Right cardiac atrium (tissue), 5 donors: ENCODE measurements around the gene KIF12. TPM values are rescaled to one million over a fixed set of nuclear protein-coding genes. Genes with fewer than 3 reads are reported as not detected.

Experiments used
- ATAC-seq, 2 donors: fragments of 200-7000 bp; cut with Tn5 transposase; one replicate each; pipeline versions ENCODE4 v1.8.0 to v1.9.1; 2020; ENCODE audit warnings: moderate library complexity in 2 of 2, mild to moderate bottlenecking in 1 of 2
- DNase-seq, 3 donors: peaks; one replicate each; pipeline ENCODE4 v3.0.0-alpha.2; 2020
- H3K27ac ChIP-seq: one replicate; pipeline ENCODE4 v1.5.1; 2013; ENCODE audit warnings: mild to moderate bottlenecking, low read length, control low read depth, moderate library complexity
- H3K27me3 ChIP-seq: one replicate; pipeline ENCODE4 v1.6.1; 2013; ENCODE audit not compliant: control insufficient read depth, insufficient read depth
- H3K4me1 ChIP-seq: one replicate; pipeline ENCODE4 v1.6.1; 2013; ENCODE audit warnings: low read length; ENCODE audit not compliant: control insufficient read depth, insufficient read depth
- H3K4me3 ChIP-seq: one replicate; pipeline ENCODE4 v1.5.1; 2013; ENCODE audit warnings: low read length, control low read depth
- H3K9me3 ChIP-seq: one replicate; pipeline ENCODE4 v1.6.1; 2013; ENCODE audit warnings: low read length; ENCODE audit not compliant: control insufficient read depth
- WGBS: extraction: QIAGEN DNeasy Blood & Tissue Kit; methylation state at CpG from one replicate; pipeline ENCODE4 v1.1.7; 2013; 5-methylcytosine and 5-hydroxymethylcytosine counted together
- intact Hi-C, 4 donors: fragments of 100-400 bp; cut with DNase I; formaldehyde crosslinking; loops; one replicate each; pipeline versions ENCODE4 v1.11.0 to v1.14.0; 2022 to 2023
- polyA plus RNA-seq: library from polyadenylated mRNA; stranded (reverse); fragments of 200-250 nt; gene quantifications from one replicate; pipeline ENCODE4 v1.2.3, GENCODE V29; 2013
- total RNA-seq, 4 donors: library from RNA; stranded (reverse); fragmentation: NEBNext Ultra II Directional; extraction: Animal tissue kit (Norgen Biotek cat#: 25700); gene quantifications; one replicate each; pipeline ENCODE4 v1.2.1, GENCODE V29; 2021
- donor health status: healthy with polysubstance abuse.
- donor health status: DM: no; HTN: yes; CAD: no.
- donor health status: DM: no; HTN: no; CAD: no.
- donor health status: DM: no; HTN: yes; CAD: no; lungs with severe emphysema.
- donor health status: DM: yes; HTN: yes; CAD: no.

Gene KIF12
- total and polyA plus RNA-seq, 5 donors, result 0.11 to 0.44 (median 0.23) TPM; not detected in 2

- DNase-seq (no peak), ATAC-seq (no peak)
- Histone ChIP-seq H3K27ac (no peak overlapping the region), H3K9me3 (no peaks in the 10 kb centered on the region), H3K27me3 (no peaks in the 10 kb centered on the region), H3K4me1 (peaks cover 6% of the 10 kb centered on the region), H3K4me3 (no peak overlapping the region)
- 61% methylated on average over 4 of the region's 4 CpGs for WGBS
- intact Hi-C loops, result no loop called here
Observed at GRCh38 chr9:114075602-114076001, 23.5 kb downstream of the KIF12 start.

GRCh38 chr9:114072184-114073140 is 26.6 kb downstream of the KIF12 start:
- no peaks in the 10 kb centered on the region for H3K27me3 ChIP-seq
- H3K4me1 ChIP-seq, result peaks cover 6% of the 10 kb centered on the region
- intact Hi-C loops, result no loop called here
- H3K9me3 ChIP-seq, result no peaks in the 10 kb centered on the region
- H3K27ac ChIP-seq, result no peak overlapping the region
- ATAC-seq, result peak; percentile 84 to 91
- peak; percentile 75 to 91 (median 85) for DNase-seq
- no peak overlapping the region for H3K4me3 ChIP-seq
- whole genome bisulfite sequencing, result 50% methylated on average over 14 of the region's 14 CpGs

GRCh38 chr9:114071197-114071795 is 27.8 kb downstream of the KIF12 start:
- DNase-seq (peak in 1 of 3 donors; percentile 30), ATAC-seq (no peak)
- H3K4me3 ChIP-seq, result no peak overlapping the region
- intact Hi-C loops, result no loop called here
- H3K27ac ChIP-seq, result no peak overlapping the region
- H3K9me3 ChIP-seq, result no peaks in the 10 kb centered on the region
- 86% methylated on average over 7 of the region's 7 CpGs for WGBS
- H3K4me1 ChIP-seq, result peaks cover 6% of the 10 kb centered on the region
- H3K27me3 ChIP-seq, result no peaks in the 10 kb centered on the region

GRCh38 chr9:114070188-114071103 is 28.6 kb downstream of the KIF12 start:
- Histone ChIP-seq H3K4me1 (peaks cover 6% of the 10 kb centered on the region), H3K4me3 (no peak overlapping the region), H3K27ac (no peak overlapping the region), H3K9me3 (no peaks in the 10 kb centered on the region), H3K27me3 (no peaks in the 10 kb centered on the region)
- ATAC-seq (peak in 1 of 2 donors; percentile 14), DNase-seq (peak in 1 of 3 donors; percentile 49)
- intact Hi-C loops, result no loop called here
- 94% methylated on average over 17 of the region's 17 CpGs for WGBS

- Histone ChIP-seq H3K4me3 (no peak overlapping the region), H3K27ac (no peak overlapping the region), H3K27me3 (no peaks in the 10 kb centered on the region), H3K4me1 (peaks cover 6% of the 10 kb centered on the region), H3K9me3 (no peaks in the 10 kb centered on the region)
- intact Hi-C loops, result no loop called here
- no peak for ATAC-seq
- no peak for DNase-seq
- WGBS, result 90% methylated on average over 9 of the region's 9 CpGs
Observed at GRCh38 chr9:114069476-114070187, 29.5 kb downstream of the KIF12 start.

- Histone ChIP-seq H3K4me3 (no peak overlapping the region), H3K27me3 (no peaks in the 10 kb centered on the region), H3K9me3 (no peaks in the 10 kb centered on the region), H3K4me1 (no peaks in the 10 kb centered on the region), H3K27ac (no peak overlapping the region)
- 89% methylated on average over 8 of the region's 8 CpGs for WGBS
- ATAC-seq (no peak), DNase-seq (no peak)
- intact Hi-C loops, result no loop called here
Observed at GRCh38 chr9:114065304-114065703, 33.8 kb downstream of the KIF12 start.

- DNase-seq (no peak), ATAC-seq (no peak)
- Histone ChIP-seq H3K27me3 (no peaks in the 10 kb centered on the region), H3K4me1 (peaks cover 2% of the 10 kb centered on the region), H3K4me3 (no peak overlapping the region), H3K9me3 (no peaks in the 10 kb centered on the region), H3K27ac (no peak overlapping the region)
- intact Hi-C loops, result no loop called here
- WGBS, result 61% methylated on average over 4 of the region's 4 CpGs
Observed at GRCh38 chr9:114061830-114062474, 37.1 kb downstream of the KIF12 start.

GRCh38 chr9:114061292-114061691 is 37.8 kb downstream of the KIF12 start:
- ATAC-seq, result no peak
- no peaks in the 10 kb centered on the region for H3K27me3 ChIP-seq
- intact Hi-C loops, result no loop called here
- peaks cover 2% of the 10 kb centered on the region for H3K4me1 ChIP-seq
- 97% methylated on average over 12 of the region's 12 CpGs for WGBS
- no peak overlapping the region for H3K27ac ChIP-seq
- no peak overlapping the region for H3K4me3 ChIP-seq
- no peak for DNase-seq
- H3K9me3 ChIP-seq, result no peaks in the 10 kb centered on the region

- no peaks in the 10 kb centered on the region for H3K27me3 ChIP-seq
- no peak for ATAC-seq
- H3K9me3 ChIP-seq, result no peaks in the 10 kb centered on the region
- peaks cover 2% of the 10 kb centered on the region for H3K4me1 ChIP-seq
- intact Hi-C loops, result no loop called here
- no peak overlapping the region for H3K4me3 ChIP-seq
- DNase-seq, result no peak
- 65% methylated on average over 9 of the region's 9 CpGs for whole genome bisulfite sequencing
- no peak overlapping the region for H3K27ac ChIP-seq
Observed at GRCh38 chr9:114060711-114061110, 38.4 kb downstream of the KIF12 start.

GRCh38 chr9:114060070-114060469 is 39.0 kb downstream of the KIF12 start:
- intact Hi-C loops, result no loop called here
- Histone ChIP-seq H3K27ac (no peak overlapping the region), H3K27me3 (no peaks in the 10 kb centered on the region), H3K4me1 (peaks cover 2% of the 10 kb centered on the region), H3K9me3 (no peaks in the 10 kb centered on the region), H3K4me3 (no peak overlapping the region)
- no peak for DNase-seq
- WGBS, result 92% methylated on average over 8 of the region's 8 CpGs
- no peak for ATAC-seq
